ENCODE results near the gene LRMDA. TPM values are rescaled to one million over a fixed set of nuclear protein-coding genes. Genes with fewer than 3 reads are reported as not detected.

The LRMDA gene
- total RNA-seq, 1 donor from 2014 or later: 0.19 TPM

GRCh38 chr10:75505293-75505692 is 73.9 kb downstream of the LRMDA start:
- no peak overlapping the region for H3K4me3 Mint-ChIP-seq (ENCODE audit: unreplicated experiment)
- DNase-seq (ENCODE audit: extremely low spot score, unreplicated experiment): no peak
- no peak for TF ChIP-seq CTCF (IDR thresholded peaks at IDR 0.05)
- no peak overlapping the region for H3K27ac Mint-ChIP-seq (ENCODE audit: unreplicated experiment)
- H3K36me3 Mint-ChIP-seq (ENCODE audit: unreplicated experiment): no peaks in the 10 kb centered on the region
- no peaks in the 10 kb centered on the region for H3K9me3 Mint-ChIP-seq (ENCODE audit: unreplicated experiment)
- H3K27me3 Mint-ChIP-seq (ENCODE audit: unreplicated experiment): peaks cover 21% of the 10 kb centered on the region
- H3K4me1 Mint-ChIP-seq (ENCODE audit: unreplicated experiment): no peaks in the 10 kb centered on the region

- DNase-seq (ENCODE audit: extremely low spot score, unreplicated experiment): no peak
- no peak for TF ChIP-seq CTCF (IDR thresholded peaks at IDR 0.05)
- no peaks in the 10 kb centered on the region for H3K36me3 Mint-ChIP-seq (ENCODE audit: unreplicated experiment)
- no peak overlapping the region for H3K27ac Mint-ChIP-seq (ENCODE audit: unreplicated experiment)
- no peak overlapping the region for H3K4me3 Mint-ChIP-seq (ENCODE audit: unreplicated experiment)
- H3K4me1 Mint-ChIP-seq (ENCODE audit: unreplicated experiment): no peaks in the 10 kb centered on the region
- H3K27me3 Mint-ChIP-seq (ENCODE audit: unreplicated experiment): peaks cover 25% of the 10 kb centered on the region
- no peaks in the 10 kb centered on the region for H3K9me3 Mint-ChIP-seq (ENCODE audit: unreplicated experiment)
These were observed 74.5 kb downstream of the LRMDA start for GRCh38 chr10:75505840-75506506.

DNA sequence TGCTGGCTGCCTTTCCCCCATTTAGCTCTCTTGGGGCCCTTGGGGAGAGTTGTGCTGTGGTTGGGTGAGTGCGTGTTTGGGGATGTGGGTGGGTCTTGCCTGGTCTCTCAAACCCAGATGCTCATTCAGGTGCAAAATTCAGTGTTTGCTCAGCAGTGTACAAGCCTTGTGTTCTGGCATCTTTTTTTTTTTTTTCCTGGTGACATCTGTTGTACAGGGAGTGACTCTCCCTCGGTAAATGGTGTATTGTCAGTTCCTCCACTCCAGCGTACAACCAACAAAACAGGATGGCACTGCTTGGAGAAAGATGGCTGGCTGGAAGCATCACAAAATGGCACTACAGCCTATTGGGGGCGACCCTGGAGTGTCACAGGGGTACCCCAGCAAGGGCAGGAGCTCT is 75.5 kb downstream of the LRMDA start:
- Mint-ChIP-seq H3K4me1 (ENCODE audit: unreplicated experiment) (no peaks in the 10 kb centered on the region), H3K9me3 (ENCODE audit: unreplicated experiment) (no peaks in the 10 kb centered on the region), H3K4me3 (ENCODE audit: unreplicated experiment) (no peak overlapping the region), H3K27ac (ENCODE audit: unreplicated experiment) (no peak overlapping the region), H3K36me3 (ENCODE audit: unreplicated experiment) (no peaks in the 10 kb centered on the region), H3K27me3 (ENCODE audit: unreplicated experiment) (peaks cover 30% of the 10 kb centered on the region)
- no peak for TF ChIP-seq CTCF (IDR thresholded peaks at IDR 0.05)
- no peak for DNase-seq (ENCODE audit: extremely low spot score, unreplicated experiment)

DNA sequence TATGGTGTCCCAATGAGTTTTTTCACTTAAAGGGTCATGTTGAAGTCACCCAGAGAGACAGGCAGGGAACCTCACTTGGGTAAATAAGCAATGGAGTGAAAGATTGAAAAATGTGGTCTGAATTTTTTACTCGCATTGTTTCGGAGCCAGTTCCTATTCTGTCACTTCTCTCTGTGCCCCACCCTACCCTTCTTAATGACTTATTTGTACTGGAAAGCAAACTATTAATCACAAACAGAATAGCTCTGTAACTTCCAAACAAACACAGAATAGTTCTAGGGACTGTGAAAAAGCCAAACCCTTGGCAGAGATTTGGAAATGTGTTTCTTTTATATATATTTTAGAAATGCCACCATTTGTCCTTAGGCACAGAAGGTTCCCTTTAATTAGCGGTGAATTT is 76.0 kb downstream of the LRMDA start:
- H3K4me1 Mint-ChIP-seq (ENCODE audit: unreplicated experiment): no peaks in the 10 kb centered on the region
- no peak for TF ChIP-seq CTCF (IDR thresholded peaks at IDR 0.05)
- no peak overlapping the region for H3K27ac Mint-ChIP-seq (ENCODE audit: unreplicated experiment)
- no peak for DNase-seq (ENCODE audit: extremely low spot score, unreplicated experiment)
- H3K9me3 Mint-ChIP-seq (ENCODE audit: unreplicated experiment): no peaks in the 10 kb centered on the region
- H3K36me3 Mint-ChIP-seq (ENCODE audit: unreplicated experiment): no peaks in the 10 kb centered on the region
- peaks cover 34% of the 10 kb centered on the region for H3K27me3 Mint-ChIP-seq (ENCODE audit: unreplicated experiment)
- no peak overlapping the region for H3K4me3 Mint-ChIP-seq (ENCODE audit: unreplicated experiment)

DNA sequence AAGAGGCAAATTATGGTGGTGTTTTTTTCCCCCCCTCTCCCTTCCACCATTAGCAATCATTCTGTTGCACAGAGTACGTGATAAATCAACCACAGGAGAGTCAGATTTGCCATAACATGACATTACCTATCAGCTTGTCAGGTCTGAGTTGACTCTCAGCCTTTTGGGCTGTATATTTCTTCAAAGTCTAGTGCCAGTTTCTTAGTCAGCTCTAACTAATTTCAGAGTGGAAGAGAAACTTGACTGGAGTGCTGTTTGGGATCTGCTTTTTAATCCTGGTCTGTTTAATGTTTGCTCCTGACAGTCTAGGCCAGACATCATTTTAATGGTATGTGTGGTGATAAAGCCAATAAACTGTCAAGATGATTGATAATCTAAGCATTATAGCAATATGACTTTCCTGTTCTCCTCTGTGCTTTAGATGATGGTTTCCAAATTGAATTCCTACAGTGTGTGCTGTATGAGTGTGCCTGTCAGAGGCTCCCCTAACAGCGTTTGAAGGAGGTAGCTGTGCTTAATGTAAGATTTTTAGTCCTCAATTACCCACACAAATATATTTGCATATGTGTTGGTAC is 76.9 kb downstream of the LRMDA start:
- no peaks in the 10 kb centered on the region for H3K9me3 Mint-ChIP-seq (ENCODE audit: unreplicated experiment)
- no peak for DNase-seq (ENCODE audit: extremely low spot score, unreplicated experiment)
- no peak overlapping the region for H3K27ac Mint-ChIP-seq (ENCODE audit: unreplicated experiment)
- H3K36me3 Mint-ChIP-seq (ENCODE audit: unreplicated experiment): no peaks in the 10 kb centered on the region
- H3K4me1 Mint-ChIP-seq (ENCODE audit: unreplicated experiment): no peaks in the 10 kb centered on the region
- no peak for TF ChIP-seq CTCF (IDR thresholded peaks at IDR 0.05)
- H3K27me3 Mint-ChIP-seq (ENCODE audit: unreplicated experiment): peaks cover 40% of the 10 kb centered on the region
- no peak overlapping the region for H3K4me3 Mint-ChIP-seq (ENCODE audit: unreplicated experiment)
